Measurements from ENCODE around the gene PFKFB4.

- TF ChIP-seq, protein P1, sequence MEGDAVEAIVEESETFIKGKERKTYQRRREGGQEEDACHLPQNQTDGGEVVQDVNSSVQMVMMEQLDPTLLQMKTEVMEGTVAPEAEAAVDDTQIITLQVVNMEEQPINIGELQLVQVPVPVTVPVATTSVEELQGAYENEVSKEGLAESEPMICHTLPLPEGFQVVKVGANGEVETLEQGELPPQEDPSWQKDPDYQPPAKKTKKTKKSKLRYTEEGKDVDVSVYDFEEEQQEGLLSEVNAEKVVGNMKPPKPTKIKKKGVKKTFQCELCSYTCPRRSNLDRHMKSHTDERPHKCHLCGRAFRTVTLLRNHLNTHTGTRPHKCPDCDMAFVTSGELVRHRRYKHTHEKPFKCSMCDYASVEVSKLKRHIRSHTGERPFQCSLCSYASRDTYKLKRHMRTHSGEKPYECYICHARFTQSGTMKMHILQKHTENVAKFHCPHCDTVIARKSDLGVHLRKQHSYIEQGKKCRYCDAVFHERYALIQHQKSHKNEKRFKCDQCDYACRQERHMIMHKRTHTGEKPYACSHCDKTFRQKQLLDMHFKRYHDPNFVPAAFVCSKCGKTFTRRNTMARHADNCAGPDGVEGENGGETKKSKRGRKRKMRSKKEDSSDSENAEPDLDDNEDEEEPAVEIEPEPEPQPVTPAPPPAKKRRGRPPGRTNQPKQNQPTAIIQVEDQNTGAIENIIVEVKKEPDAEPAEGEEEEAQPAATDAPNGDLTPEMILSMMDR (IDR thresholded peaks at IDR 0.05; ENCODE audit: poor library complexity), result no peak
- TF ChIP-seq EZH2phosphoT487 (IDR thresholded peaks at IDR 0.05; ENCODE audit: low read depth, severe bottlenecking, unreplicated experiment) (no peak), EZH2 (IDR thresholded peaks at IDR 0.05; ENCODE audit: borderline replicate concordance) (no peak)
Observed at GRCh38 chr3:48555949-48556795, 431 bp downstream of the PFKFB4 start.

All from hepatocyte (in vitro differentiated cells).